Measurements from ENCODE around the gene DNER.
"Not testable (repeated sequence)": the region's sequence is repeated elsewhere in the genome, so short reads cannot be mapped to it uniquely, and the experiment has no call there.

Gene DNER

GRCh38 chr2:229731916-229732315, 17.6 kb upstream of the DNER start:
- no peak overlapping the region for H3K4me3 Mint-ChIP-seq
- no peak overlapping the region for H3K27ac Mint-ChIP-seq (ENCODE audit: low read depth)
- H3K36me3 Mint-ChIP-seq (ENCODE audit: insufficient read depth): no peaks in the 10 kb centered on the region
- DNase-seq (ENCODE audit: low spot score in 2 of 2) (no peak), ATAC-seq (replicated peaks; ENCODE audit: extremely low read depth, poor library complexity, severe bottlenecking) (no peak)
- peaks cover 8% of the 10 kb centered on the region for H3K27me3 Mint-ChIP-seq
- H3K4me1 Mint-ChIP-seq: no peaks in the 10 kb centered on the region
- no peaks in the 10 kb centered on the region for H3K9me3 Mint-ChIP-seq

- H3K9me3 Mint-ChIP-seq: no peaks in the 10 kb centered on the region
- H3K27ac Mint-ChIP-seq (ENCODE audit: low read depth): no peak overlapping the region
- no peaks in the 10 kb centered on the region for H3K4me1 Mint-ChIP-seq
- no peak for ATAC-seq (replicated peaks; ENCODE audit: extremely low read depth, poor library complexity, severe bottlenecking)
- H3K4me3 Mint-ChIP-seq: no peak overlapping the region
- H3K36me3 Mint-ChIP-seq (ENCODE audit: insufficient read depth): no peaks in the 10 kb centered on the region
- DNase-seq (ENCODE audit: low spot score in 2 of 2): no peak
- peaks cover 8% of the 10 kb centered on the region for H3K27me3 Mint-ChIP-seq
Observed at GRCh38 chr2:229731363-229731762, 17.0 kb upstream of the DNER start.

GRCh38 chr2:229728370-229728769, 14.0 kb upstream of the DNER start:
- no peaks in the 10 kb centered on the region for H3K9me3 Mint-ChIP-seq
- H3K4me1 Mint-ChIP-seq: no peaks in the 10 kb centered on the region
- DNase-seq (ENCODE audit: low spot score in 2 of 2): no peak
- H3K27ac Mint-ChIP-seq (ENCODE audit: low read depth): no peak overlapping the region
- ATAC-seq (replicated peaks; ENCODE audit: extremely low read depth, poor library complexity, severe bottlenecking): no peak
- H3K27me3 Mint-ChIP-seq: peaks cover 21% of the 10 kb centered on the region
- H3K36me3 Mint-ChIP-seq (ENCODE audit: insufficient read depth): no peaks in the 10 kb centered on the region
- no peak overlapping the region for H3K4me3 Mint-ChIP-seq

GRCh38 chr2:229726643-229727042, 12.3 kb upstream of the DNER start:
- no peak overlapping the region for H3K27ac Mint-ChIP-seq (ENCODE audit: low read depth)
- DNase-seq (ENCODE audit: low spot score in 2 of 2): no peak
- H3K4me3 Mint-ChIP-seq: no peak overlapping the region
- H3K4me1 Mint-ChIP-seq: no peaks in the 10 kb centered on the region
- ATAC-seq (replicated peaks; ENCODE audit: extremely low read depth, poor library complexity, severe bottlenecking): no peak
- peaks cover 31% of the 10 kb centered on the region for H3K27me3 Mint-ChIP-seq
- no peaks in the 10 kb centered on the region for H3K36me3 Mint-ChIP-seq (ENCODE audit: insufficient read depth)
- H3K9me3 Mint-ChIP-seq: no peaks in the 10 kb centered on the region

GRCh38 chr2:229725716-229726574, 11.6 kb upstream of the DNER start:
- no peak for ATAC-seq (replicated peaks; ENCODE audit: extremely low read depth, poor library complexity, severe bottlenecking)
- no peaks in the 10 kb centered on the region for H3K4me1 Mint-ChIP-seq
- H3K9me3 Mint-ChIP-seq: no peaks in the 10 kb centered on the region
- no peak overlapping the region for H3K4me3 Mint-ChIP-seq
- H3K27me3 Mint-ChIP-seq: peaks cover 31% of the 10 kb centered on the region
- DNase-seq (ENCODE audit: low spot score in 2 of 2): no peak
- H3K36me3 Mint-ChIP-seq (ENCODE audit: insufficient read depth): no peaks in the 10 kb centered on the region
- no peak overlapping the region for H3K27ac Mint-ChIP-seq (ENCODE audit: low read depth)

GRCh38 chr2:229723192-229723591, 8.8 kb upstream of the DNER start:
- H3K27ac Mint-ChIP-seq (ENCODE audit: low read depth); H3K4me3 Mint-ChIP-seq; H3K36me3 Mint-ChIP-seq (ENCODE audit: insufficient read depth); H3K4me1 Mint-ChIP-seq; ATAC-seq (replicated peaks; ENCODE audit: extremely low read depth, poor library complexity, severe bottlenecking); DNase-seq (ENCODE audit: low spot score in 2 of 2); H3K9me3 Mint-ChIP-seq: not testable (repeated sequence)
- H3K27me3 Mint-ChIP-seq: peaks cover 48% of the 10 kb centered on the region

GRCh38 chr2:229719926-229720647, 5.7 kb upstream of the DNER start:
- ATAC-seq (replicated peaks; ENCODE audit: extremely low read depth, poor library complexity, severe bottlenecking): no peak
- Mint-ChIP-seq H3K4me3 (no peak overlapping the region), H3K27me3 (peaks cover 76% of the 10 kb centered on the region), H3K36me3 (ENCODE audit: insufficient read depth) (no peaks in the 10 kb centered on the region), H3K27ac (ENCODE audit: low read depth) (no peak overlapping the region), H3K4me1 (peaks cover 4% of the 10 kb centered on the region), H3K9me3 (no peaks in the 10 kb centered on the region)
- no peak for DNase-seq (ENCODE audit: low spot score in 2 of 2)

GRCh38 chr2:229718057-229718456, 3.7 kb upstream of the DNER start:
- Mint-ChIP-seq H3K9me3 (no peaks in the 10 kb centered on the region), H3K27ac (ENCODE audit: low read depth) (no peak overlapping the region), H3K4me1 (peaks cover 8% of the 10 kb centered on the region), H3K27me3 (peaks cover 69% of the 10 kb centered on the region), H3K36me3 (ENCODE audit: insufficient read depth) (no peaks in the 10 kb centered on the region), H3K4me3 (no peak overlapping the region)
- DNase-seq (ENCODE audit: low spot score in 2 of 2) (no peak), ATAC-seq (replicated peaks; ENCODE audit: extremely low read depth, poor library complexity, severe bottlenecking) (no peak)

- no peak for DNase-seq (ENCODE audit: low spot score in 2 of 2)
- Mint-ChIP-seq H3K36me3 (ENCODE audit: insufficient read depth) (no peaks in the 10 kb centered on the region), H3K9me3 (no peaks in the 10 kb centered on the region), H3K4me1 (peaks cover 8% of the 10 kb centered on the region), H3K4me3 (peak overlapping the region; percentile 24), H3K27ac (ENCODE audit: low read depth) (no peak overlapping the region), H3K27me3 (peaks cover 82% of the 10 kb centered on the region)
- ATAC-seq (replicated peaks; ENCODE audit: extremely low read depth, poor library complexity, severe bottlenecking): no peak
Observed at GRCh38 chr2:229715895-229716507, 1.6 kb upstream of the DNER start.

- peak; percentile 37 for ATAC-seq (replicated peaks; ENCODE audit: extremely low read depth, poor library complexity, severe bottlenecking)
- Mint-ChIP-seq H3K36me3 (ENCODE audit: insufficient read depth) (no peaks in the 10 kb centered on the region), H3K4me1 (peaks cover 8% of the 10 kb centered on the region), H3K4me3 (peak overlapping the region; percentile 48), H3K9me3 (no peaks in the 10 kb centered on the region), H3K27ac (ENCODE audit: low read depth) (no peak overlapping the region), H3K27me3 (peaks cover 85% of the 10 kb centered on the region)
- no peak for DNase-seq (ENCODE audit: low spot score in 2 of 2)
Observed at GRCh38 chr2:229714736-229715541, 584 bp upstream of the DNER start.

GRCh38 chr2:229713371-229714079, 830 bp downstream of the DNER start:
- no peak for DNase-seq (ENCODE audit: low spot score in 2 of 2)
- ATAC-seq (replicated peaks; ENCODE audit: extremely low read depth, poor library complexity, severe bottlenecking): no peak
- H3K27ac Mint-ChIP-seq (ENCODE audit: low read depth): no peak overlapping the region
- peak overlapping the region; percentile 37 for H3K4me3 Mint-ChIP-seq
- H3K36me3 Mint-ChIP-seq (ENCODE audit: insufficient read depth): no peaks in the 10 kb centered on the region
- peaks cover 8% of the 10 kb centered on the region for H3K4me1 Mint-ChIP-seq
- H3K27me3 Mint-ChIP-seq: peaks cover 80% of the 10 kb centered on the region
- no peaks in the 10 kb centered on the region for H3K9me3 Mint-ChIP-seq

GRCh38 chr2:229712136-229712535, 2.2 kb downstream of the DNER start:
- no peak for ATAC-seq (replicated peaks; ENCODE audit: extremely low read depth, poor library complexity, severe bottlenecking)
- no peak for DNase-seq (ENCODE audit: low spot score in 2 of 2)
- Mint-ChIP-seq H3K4me1 (peaks cover 8% of the 10 kb centered on the region), H3K27me3 (peaks cover 80% of the 10 kb centered on the region), H3K36me3 (ENCODE audit: insufficient read depth) (no peaks in the 10 kb centered on the region), H3K4me3 (peak overlapping the region; percentile 9), H3K27ac (ENCODE audit: low read depth) (no peak overlapping the region), H3K9me3 (no peaks in the 10 kb centered on the region)

All from central memory CD8-positive, alpha-beta T cell (primary cell).